ENCODE results near the gene PHACTR2.
"Not testable (repeated sequence)": the region's sequence is repeated elsewhere in the genome, so short reads cannot be mapped to it uniquely, and the experiment has no call there.

PHACTR2 gene

GRCh38 chr6:143851706-143852105 lies 173.9 kb downstream of the PHACTR2 start:
- not testable (repeated sequence) for FAIRE-seq; DNase-seq (ENCODE audit: low spot score)

GRCh38 chr6:143855057-143855456 lies 177.3 kb downstream of the PHACTR2 start:
- not testable (repeated sequence) for DNase-seq (ENCODE audit: low spot score); FAIRE-seq

GRCh38 chr6:143856762-143857161 lies 179.0 kb downstream of the PHACTR2 start:
- FAIRE-seq, result not testable (repeated sequence)

GRCh38 chr6:143857651-143858050 lies 179.9 kb downstream of the PHACTR2 start:
- FAIRE-seq (no peak), DNase-seq (ENCODE audit: low spot score) (no peak)

More at GRCh38 chr6:143856762-143857161, 179.0 kb downstream of the PHACTR2 start:
- not testable (repeated sequence) for DNase-seq (ENCODE audit: low spot score)

- no peak for FAIRE-seq
- DNase-seq (ENCODE audit: low spot score), result no peak
Measured at GRCh38 chr6:143859891-143860660, 182.3 kb downstream of the PHACTR2 start.

GRCh38 chr6:143863771-143864170 lies 186.0 kb downstream of the PHACTR2 start:
- FAIRE-seq (no peak), DNase-seq (ENCODE audit: low spot score) (no peak)

- no peak for FAIRE-seq
- DNase-seq (ENCODE audit: low spot score), result no peak
Measured at GRCh38 chr6:143864234-143864633, 186.5 kb downstream of the PHACTR2 start, which contains the start of gene ZC2HC1B. TSS of gene ZC2HC1B (plus strand) at chr6:143864474. CDS start at chr6:143864540, 66 bp downstream.

GRCh38 chr6:143867236-143867635 lies 189.5 kb downstream of the PHACTR2 start:
- DNase-seq (ENCODE audit: low spot score), result no peak
- FAIRE-seq, result no peak

GRCh38 chr6:143868808-143869207 lies 191.0 kb downstream of the PHACTR2 start:
- not testable (repeated sequence) for DNase-seq (ENCODE audit: low spot score); FAIRE-seq

GRCh38 chr6:143871202-143871730 lies 193.5 kb downstream of the PHACTR2 start:
- not testable (repeated sequence) for DNase-seq (ENCODE audit: low spot score); FAIRE-seq

GRCh38 chr6:143872201-143872600 lies 194.4 kb downstream of the PHACTR2 start:
- no peak for FAIRE-seq
- no peak for DNase-seq (ENCODE audit: low spot score)

GRCh38 chr6:143873600-143873999 lies 195.8 kb downstream of the PHACTR2 start:
- not testable (repeated sequence) for DNase-seq (ENCODE audit: low spot score); FAIRE-seq

- DNase-seq (ENCODE audit: low spot score); FAIRE-seq: not testable (repeated sequence)
Measured at GRCh38 chr6:143874503-143874902, 196.7 kb downstream of the PHACTR2 start.

GRCh38 chr6:143877584-143878271 lies 200.0 kb downstream of the PHACTR2 start:
- FAIRE-seq (no peak), DNase-seq (ENCODE audit: low spot score) (no peak)

- DNase-seq (ENCODE audit: low spot score), result no peak
Measured at GRCh38 chr6:143878272-143878760, 200.6 kb downstream of the PHACTR2 start.

GRCh38 chr6:143880412-143880811 lies 202.6 kb downstream of the PHACTR2 start:
- FAIRE-seq (no peak), DNase-seq (ENCODE audit: low spot score) (no peak)

More at GRCh38 chr6:143878272-143878760, 200.6 kb downstream of the PHACTR2 start:
- no peak for FAIRE-seq
